HG02623 (cell line): ENCODE results near the gene MYOF.
"Not testable (repeated sequence)": the region's sequence is repeated elsewhere in the genome, so short reads cannot be mapped to it uniquely, and the experiment has no call there.

ENCODE experiments used
- ATAC-seq: cut with Tn5 transposase; IDR thresholded peaks from one replicate; pipeline ENCODE4 v1.9.1; 2021; ENCODE audit warnings: moderate library complexity; ENCODE audit not compliant: unreplicated experiment

MYOF gene

GRCh38 chr10:93425861-93426260, 56.3 kb downstream of the MYOF start:
- ATAC-seq, result no peak

- ATAC-seq, result no peak
Observed at GRCh38 chr10:93422118-93422517, 60.0 kb downstream of the MYOF start.

- no peak for ATAC-seq
Observed at GRCh38 chr10:93420944-93421825, 60.9 kb downstream of the MYOF start.

- no peak for ATAC-seq
Observed at GRCh38 chr10:93420091-93420490, 62.0 kb downstream of the MYOF start.

- ATAC-seq, result not testable (repeated sequence)
Observed at GRCh38 chr10:93419016-93419415, 63.1 kb downstream of the MYOF start.

GRCh38 chr10:93417921-93418320, 64.2 kb downstream of the MYOF start:
- ATAC-seq, result no peak

- no peak for ATAC-seq
Observed at GRCh38 chr10:93417266-93417665, 64.9 kb downstream of the MYOF start.

- ATAC-seq, result no peak
Observed at GRCh38 chr10:93416824-93417223, 65.3 kb downstream of the MYOF start.

- no peak for ATAC-seq
Observed at GRCh38 chr10:93415693-93416092, 66.4 kb downstream of the MYOF start.

- ATAC-seq, result no peak
Observed at GRCh38 chr10:93413252-93413689, 68.9 kb downstream of the MYOF start.

GRCh38 chr10:93412801-93413200, 69.3 kb downstream of the MYOF start:
- no peak for ATAC-seq

- no peak for ATAC-seq
Observed at GRCh38 chr10:93410697-93411348, 71.3 kb downstream of the MYOF start.

- no peak for ATAC-seq
Observed at GRCh38 chr10:93408783-93409182, 73.4 kb downstream of the MYOF start.

- no peak for ATAC-seq
Observed at GRCh38 chr10:93406364-93407145, 75.6 kb downstream of the MYOF start.

- no peak for ATAC-seq
Observed at GRCh38 chr10:93404048-93404354, 78.1 kb downstream of the MYOF start.

GRCh38 chr10:93403152-93404047, 78.7 kb downstream of the MYOF start:
- no peak for ATAC-seq

GRCh38 chr10:93402192-93402591, 79.9 kb downstream of the MYOF start:
- ATAC-seq, result no peak

GRCh38 chr10:93398528-93398927, 83.6 kb downstream of the MYOF start:
- no peak for ATAC-seq

GRCh38 chr10:93397020-93397419, 85.1 kb downstream of the MYOF start:
- no peak for ATAC-seq

- no peak for ATAC-seq
Observed at GRCh38 chr10:93393211-93393610, 88.9 kb downstream of the MYOF start.

- no peak for ATAC-seq
Observed at GRCh38 chr10:93392121-93392520, 90.0 kb downstream of the MYOF start.
